ENCODE results near the gene GCGR.

DNA sequence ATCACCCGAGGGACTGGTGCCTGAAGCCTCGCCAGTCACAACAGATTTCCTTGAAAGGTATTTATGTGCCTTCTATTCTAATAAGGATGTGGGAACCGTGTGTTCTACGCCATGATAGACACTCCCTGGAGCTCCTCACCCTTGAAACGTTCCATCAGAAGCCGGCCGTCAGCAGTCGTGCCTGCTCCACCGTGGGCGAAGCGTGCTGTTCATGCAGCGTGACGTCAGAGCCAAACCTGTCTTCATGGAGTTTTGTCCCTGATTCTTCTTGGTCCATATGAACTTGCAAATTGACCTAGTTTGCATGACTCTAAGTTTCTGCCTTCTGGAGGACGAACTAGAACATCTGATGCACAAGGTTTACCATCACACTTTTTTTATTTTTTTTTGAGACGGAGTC lies 35.4 kb downstream of the GCGR start:
- TF ChIP-seq, protein P1, sequence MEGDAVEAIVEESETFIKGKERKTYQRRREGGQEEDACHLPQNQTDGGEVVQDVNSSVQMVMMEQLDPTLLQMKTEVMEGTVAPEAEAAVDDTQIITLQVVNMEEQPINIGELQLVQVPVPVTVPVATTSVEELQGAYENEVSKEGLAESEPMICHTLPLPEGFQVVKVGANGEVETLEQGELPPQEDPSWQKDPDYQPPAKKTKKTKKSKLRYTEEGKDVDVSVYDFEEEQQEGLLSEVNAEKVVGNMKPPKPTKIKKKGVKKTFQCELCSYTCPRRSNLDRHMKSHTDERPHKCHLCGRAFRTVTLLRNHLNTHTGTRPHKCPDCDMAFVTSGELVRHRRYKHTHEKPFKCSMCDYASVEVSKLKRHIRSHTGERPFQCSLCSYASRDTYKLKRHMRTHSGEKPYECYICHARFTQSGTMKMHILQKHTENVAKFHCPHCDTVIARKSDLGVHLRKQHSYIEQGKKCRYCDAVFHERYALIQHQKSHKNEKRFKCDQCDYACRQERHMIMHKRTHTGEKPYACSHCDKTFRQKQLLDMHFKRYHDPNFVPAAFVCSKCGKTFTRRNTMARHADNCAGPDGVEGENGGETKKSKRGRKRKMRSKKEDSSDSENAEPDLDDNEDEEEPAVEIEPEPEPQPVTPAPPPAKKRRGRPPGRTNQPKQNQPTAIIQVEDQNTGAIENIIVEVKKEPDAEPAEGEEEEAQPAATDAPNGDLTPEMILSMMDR (IDR thresholded peaks at IDR 0.05; ENCODE audit: insufficient read depth, low read length, poor library complexity, severe bottlenecking), result no peak
- TF ChIP-seq EZH2phosphoT487 (conservative IDR thresholded peaks at IDR 0.05; ENCODE audit: low read length), result no peak

Data from SU-DHL-6 (cell line).